PFSK-1 (cell line): Measurements from ENCODE around the gene MAN2B2.

Experiments used
- FOXP2 ChIP-seq: optimal IDR thresholded peaks from 2 replicates; pipeline ENCODE3; 2011; ENCODE audit warnings: borderline replicate concordance, control low read depth, inconsistent platforms; ENCODE audit not compliant: insufficient read depth; ENCODE audit errors: extremely low read length, extremely low read depth
- POLR2AphosphoS5 ChIP-seq: IDR thresholded peaks from 2 replicates; pipeline ENCODE4 v1.6.1; 2012; ENCODE audit warnings: low read depth, mild to moderate bottlenecking, control low read depth, low read length, moderate library complexity
- REST ChIP-seq, 2 experiments: IDR thresholded peaks; 2 replicates each; pipeline versions ENCODE4 v1.6.1 to v1.8.0; 2011 to 2012; ENCODE audit warnings: low read depth in 2 of 2, low read length in 2 of 2, control low read depth in 1 of 2, inconsistent platforms in 1 of 2, mild to moderate bottlenecking in 1 of 2, moderate library complexity in 1 of 2; ENCODE audit not compliant: insufficient read depth in 1 of 2
- SIN3A ChIP-seq: IDR thresholded peaks from 2 replicates; pipeline ENCODE4 v1.6.1; 2012; ENCODE audit warnings: mild to moderate bottlenecking, low read length, moderate library complexity, borderline replicate concordance; ENCODE audit not compliant: insufficient read depth
- TAF1 ChIP-seq: IDR thresholded peaks from 2 replicates; pipeline ENCODE4 v1.6.1; 2012; ENCODE audit warnings: low read length, control low read depth, borderline replicate concordance; ENCODE audit not compliant: insufficient read depth

MAN2B2 gene

GRCh38 chr4:6568689-6569332 lies 6.2 kb upstream of the MAN2B2 start:
- no peak for TF ChIP-seq SIN3A
- no peak for TF ChIP-seq POLR2AphosphoS5
- no peak for TF ChIP-seq FOXP2
- TF ChIP-seq REST (IDR thresholded peaks at IDR 0.05; ENCODE audit: insufficient read depth in 1 of 2, low read depth in 2 of 2, low read length in 2 of 2) = no peak
- no peak for TF ChIP-seq TAF1

GRCh38 chr4:6571608-6572007 lies 3.4 kb upstream of the MAN2B2 start:
- TF ChIP-seq SIN3A = no peak
- no peak for TF ChIP-seq FOXP2
- no peak for TF ChIP-seq REST (IDR thresholded peaks at IDR 0.05; ENCODE audit: insufficient read depth in 1 of 2, low read depth in 2 of 2, low read length in 2 of 2)
- no peak for TF ChIP-seq TAF1
- no peak for TF ChIP-seq POLR2AphosphoS5

- TF ChIP-seq FOXP2 (no peak), POLR2AphosphoS5 (no peak)
Measured at GRCh38 chr4:6573551-6573950, 1.4 kb upstream of the MAN2B2 start.

- TF ChIP-seq POLR2AphosphoS5 (no peak), SIN3A (no peak), REST (IDR thresholded peaks at IDR 0.05; ENCODE audit: insufficient read depth in 1 of 2, low read depth in 2 of 2, low read length in 2 of 2) (no peak), FOXP2 (no peak), TAF1 (no peak)
Measured at GRCh38 chr4:6573986-6574746, 823 bp upstream of the MAN2B2 start.

- TF ChIP-seq TAF1 = no peak
- TF ChIP-seq POLR2AphosphoS5 = no peak
- no peak for TF ChIP-seq SIN3A
- TF ChIP-seq REST (IDR thresholded peaks at IDR 0.05; ENCODE audit: insufficient read depth in 1 of 2, low read depth in 2 of 2, low read length in 2 of 2) = no peak
- no peak for TF ChIP-seq FOXP2
Measured at GRCh38 chr4:6575503-6576240, 683 bp downstream of the MAN2B2 start.
